GM18499 (cell line): ENCODE measurements around the gene PGM1.

Source experiments
- ATAC-seq: cut with Tn5 transposase; IDR thresholded peaks from one replicate; pipeline ENCODE4 v1.9.1; 2021; ENCODE audit warnings: moderate number of reproducible peaks; ENCODE audit not compliant: insufficient read depth, unreplicated experiment

Gene PGM1

DNA sequence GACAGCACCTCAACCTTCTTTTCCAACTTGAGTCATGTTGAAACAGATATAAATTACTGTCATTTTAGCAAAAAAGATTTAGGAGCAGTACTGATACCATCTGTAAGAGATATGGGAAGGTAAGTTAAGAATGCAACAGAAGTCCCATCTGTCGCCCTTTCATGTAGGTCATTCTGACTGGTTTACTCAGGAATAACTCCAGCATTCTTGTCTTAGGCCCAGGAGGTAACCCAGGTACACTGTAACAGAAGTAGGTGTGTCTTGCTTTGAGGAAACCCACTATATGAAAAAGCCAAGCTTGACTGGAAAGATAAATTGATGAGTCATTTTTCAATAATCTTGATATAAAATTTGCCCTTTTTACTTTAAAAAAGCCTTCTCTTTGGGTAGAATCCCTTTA is 35.4 kb downstream of the PGM1 start:
- no peak for ATAC-seq

- no peak for ATAC-seq
Observed at GRCh38 chr1:63630238-63630637, 37.0 kb downstream of the PGM1 start.

- ATAC-seq = no peak
Observed at GRCh38 chr1:63630666-63631065, 37.5 kb downstream of the PGM1 start.

GRCh38 chr1:63632110-63632509 is 38.9 kb downstream of the PGM1 start:
- ATAC-seq = no peak

GRCh38 chr1:63633281-63633680 is 40.1 kb downstream of the PGM1 start:
- no peak for ATAC-seq

- ATAC-seq = no peak
Observed at GRCh38 chr1:63634471-63634870, 41.3 kb downstream of the PGM1 start.

DNA sequence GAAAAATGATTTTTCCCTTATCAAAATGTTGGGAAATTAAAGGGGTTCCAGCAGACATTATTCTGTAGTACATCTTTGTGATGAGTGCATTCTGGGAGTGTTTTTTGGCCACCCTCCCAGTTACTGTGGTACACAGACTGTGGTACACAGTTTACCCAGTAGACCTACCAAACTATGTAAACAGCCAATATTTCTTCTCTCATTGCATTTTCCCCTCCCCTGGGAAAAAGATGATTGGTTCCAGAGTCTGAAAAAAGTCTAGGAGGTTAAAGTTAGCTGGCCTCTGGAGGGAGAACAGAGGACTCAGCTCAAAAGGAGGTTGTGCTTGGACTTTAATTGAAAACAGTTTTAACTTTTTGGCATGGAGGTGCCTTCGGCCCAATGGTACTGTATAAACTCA is 42.5 kb downstream of the PGM1 start:
- ATAC-seq = no peak

DNA sequence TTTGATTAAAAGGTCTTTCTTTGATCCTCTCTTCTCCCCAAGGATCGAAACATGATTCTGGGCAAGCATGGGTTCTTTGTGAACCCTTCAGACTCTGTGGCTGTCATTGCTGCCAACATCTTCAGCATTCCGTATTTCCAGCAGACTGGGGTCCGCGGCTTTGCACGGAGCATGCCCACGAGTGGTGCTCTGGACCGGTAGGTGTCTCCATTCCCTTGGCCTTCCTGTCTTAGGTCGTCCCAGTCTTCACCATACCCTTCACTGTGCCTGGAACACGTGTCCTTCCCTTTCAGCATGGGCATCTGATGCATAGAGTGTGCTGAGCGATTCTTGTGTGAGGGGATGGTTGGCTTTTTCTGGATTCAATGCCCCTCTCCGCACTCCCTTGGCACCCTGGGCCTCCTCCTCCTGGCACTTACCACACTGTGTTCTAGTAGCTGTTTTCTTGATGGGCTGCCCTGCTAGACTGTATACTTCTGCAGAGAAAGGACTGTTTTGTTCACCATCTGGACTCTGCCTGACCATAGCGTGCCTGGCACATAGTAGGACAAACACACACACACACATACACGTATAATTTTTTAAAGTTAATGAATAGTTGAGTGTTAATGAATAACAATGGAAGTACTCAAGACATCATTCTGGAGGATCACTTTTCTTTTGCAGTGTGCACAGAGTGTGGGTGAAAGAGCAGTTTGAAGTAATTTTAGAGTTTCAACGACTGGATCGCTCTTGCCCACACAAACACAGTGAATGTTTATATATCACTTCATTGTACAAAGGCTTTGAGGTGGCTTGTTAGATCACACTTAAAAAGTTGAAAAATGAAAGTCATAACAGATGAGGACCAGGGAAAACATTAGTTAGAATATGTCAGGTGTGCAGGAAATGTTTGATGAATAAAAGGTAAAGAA is 43.2 kb downstream of the PGM1 start:
- ATAC-seq = no peak

DNA sequence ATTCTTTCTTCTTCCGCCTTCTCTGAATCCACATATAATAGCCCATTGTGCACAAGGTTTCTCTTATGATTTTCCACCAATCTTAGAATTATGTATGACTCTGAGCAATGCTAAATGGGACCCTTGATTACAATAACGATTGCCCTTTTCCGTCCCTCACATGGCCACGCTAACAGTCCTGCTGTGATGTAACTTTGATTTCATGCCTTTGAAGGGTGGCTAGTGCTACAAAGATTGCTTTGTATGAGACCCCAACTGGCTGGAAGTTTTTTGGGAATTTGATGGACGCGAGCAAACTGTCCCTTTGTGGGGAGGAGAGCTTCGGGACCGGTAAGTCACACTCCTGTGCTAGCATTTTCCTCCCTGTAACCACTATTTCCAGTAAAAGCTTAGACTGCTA is 45.3 kb downstream of the PGM1 start:
- ATAC-seq = no peak

GRCh38 chr1:63638875-63639274 is 45.7 kb downstream of the PGM1 start:
- no peak for ATAC-seq

DNA sequence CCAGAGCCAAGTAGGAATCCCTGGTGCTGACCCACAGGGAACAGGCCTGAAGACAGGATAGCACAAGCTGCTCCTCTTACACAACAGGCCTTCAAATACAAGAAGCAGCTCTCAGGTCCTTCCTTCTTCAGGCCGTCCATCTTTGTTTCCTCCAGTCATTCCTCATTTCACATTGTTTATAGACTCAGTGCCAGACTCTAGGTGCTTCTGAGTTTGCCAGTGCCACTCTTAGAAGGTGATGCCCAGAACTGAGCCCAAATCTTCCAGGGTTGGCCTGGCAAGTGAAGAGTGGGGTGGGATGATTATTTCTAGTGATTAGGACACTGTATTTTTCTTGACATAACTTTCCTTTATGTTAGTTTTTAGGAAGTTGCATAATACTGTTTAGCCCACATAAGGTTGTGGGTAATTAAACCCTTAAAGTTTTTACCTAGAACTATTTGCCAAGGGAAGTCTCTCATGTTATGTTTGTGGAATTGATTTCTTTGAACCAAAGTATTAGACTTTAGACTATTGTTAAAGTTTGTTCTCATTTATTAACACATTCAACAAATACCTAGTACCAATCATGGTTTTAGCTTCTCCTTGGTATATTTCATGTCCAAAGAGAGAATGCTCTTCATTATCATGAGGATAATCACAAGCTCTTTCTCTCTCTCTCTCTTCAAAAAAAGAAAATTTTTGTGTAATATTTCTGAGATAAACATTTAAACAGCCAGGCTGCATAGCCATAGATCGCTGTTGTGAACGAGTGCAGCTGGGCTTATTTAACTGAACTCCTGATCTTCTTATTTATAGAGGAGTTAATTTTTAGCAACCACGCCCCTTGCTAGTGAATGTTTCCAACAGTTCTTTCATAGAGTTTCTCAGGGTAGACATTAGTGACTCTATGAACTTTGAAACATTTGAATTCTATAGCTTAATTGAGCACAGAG is 47.7 kb downstream of the PGM1 start:
- ATAC-seq = no peak

GRCh38 chr1:63641615-63642014 is 48.4 kb downstream of the PGM1 start:
- ATAC-seq = no peak

DNA sequence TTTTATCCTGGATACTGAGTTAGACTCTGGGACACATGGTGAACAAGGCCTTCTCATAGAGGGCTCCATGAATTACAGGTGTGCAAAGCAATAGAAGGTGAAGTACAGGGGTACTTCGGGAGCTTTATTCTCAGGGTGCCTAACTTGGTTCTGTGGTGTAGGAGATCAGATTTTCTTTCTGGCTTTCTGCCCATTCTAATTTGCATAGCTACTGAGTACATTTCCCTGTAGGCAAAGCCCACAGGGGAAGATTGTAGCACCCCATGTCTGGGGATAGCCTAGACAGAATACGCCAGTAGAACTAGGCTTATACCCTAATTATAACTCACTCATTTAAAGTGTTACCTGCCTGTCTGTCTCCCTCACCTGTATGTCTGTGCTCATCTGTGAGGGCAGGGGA is 49.7 kb downstream of the PGM1 start:
- ATAC-seq = no peak

- ATAC-seq = no peak
Observed at GRCh38 chr1:63643517-63643916, 50.3 kb downstream of the PGM1 start.

DNA sequence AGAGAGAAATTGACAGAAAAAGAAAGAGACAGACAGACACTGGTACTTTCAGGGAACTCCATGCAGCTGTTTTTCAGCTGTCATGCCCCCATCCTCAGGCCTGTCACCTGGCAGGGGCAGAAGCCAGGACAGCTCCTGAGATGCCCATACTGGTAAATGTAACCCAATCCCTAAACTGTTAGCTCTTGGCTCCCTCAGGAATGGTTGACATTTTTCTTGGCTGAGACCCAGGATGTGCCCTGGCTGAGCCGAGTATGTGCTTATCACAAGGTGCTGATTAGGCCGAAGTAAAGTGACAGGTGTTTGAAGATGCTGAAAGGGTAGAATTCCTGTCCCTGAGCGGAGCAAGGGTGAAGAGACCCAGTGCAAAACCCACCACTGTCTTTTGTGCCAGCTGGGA is 50.7 kb downstream of the PGM1 start:
- no peak for ATAC-seq

- no peak for ATAC-seq
Observed at GRCh38 chr1:63645317-63645716, 52.1 kb downstream of the PGM1 start.

GRCh38 chr1:63648689-63649088 is 55.5 kb downstream of the PGM1 start:
- no peak for ATAC-seq

DNA sequence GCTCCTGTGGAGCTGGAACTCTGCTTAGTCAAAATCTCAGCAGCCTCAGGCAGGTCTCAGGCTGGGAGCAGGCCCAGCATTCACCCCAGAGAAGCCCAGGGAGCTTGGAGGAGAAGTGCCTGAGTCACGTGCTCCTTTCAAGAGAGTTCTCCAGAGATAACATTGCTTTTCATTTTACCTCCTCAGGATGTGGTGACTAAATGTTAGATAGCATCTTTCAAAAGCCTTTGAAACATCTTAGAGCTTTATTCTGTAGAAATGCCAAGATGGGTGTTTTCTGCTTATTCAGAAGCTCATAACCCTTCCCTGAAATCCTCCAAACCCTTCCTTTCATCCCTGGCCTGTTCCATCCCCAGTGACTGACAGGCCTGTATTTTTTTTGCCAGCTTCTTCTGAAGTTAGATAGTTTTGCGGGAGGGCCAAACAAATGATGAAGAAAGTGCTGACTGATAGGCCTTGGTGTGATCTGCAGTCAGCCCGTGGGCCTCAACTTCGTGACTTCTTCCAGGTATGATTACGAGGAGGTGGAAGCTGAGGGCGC is 58.0 kb downstream of the PGM1 start:
- no peak for ATAC-seq

GRCh38 chr1:63653976-63654375 is 60.8 kb downstream of the PGM1 start:
- ATAC-seq = no peak

DNA sequence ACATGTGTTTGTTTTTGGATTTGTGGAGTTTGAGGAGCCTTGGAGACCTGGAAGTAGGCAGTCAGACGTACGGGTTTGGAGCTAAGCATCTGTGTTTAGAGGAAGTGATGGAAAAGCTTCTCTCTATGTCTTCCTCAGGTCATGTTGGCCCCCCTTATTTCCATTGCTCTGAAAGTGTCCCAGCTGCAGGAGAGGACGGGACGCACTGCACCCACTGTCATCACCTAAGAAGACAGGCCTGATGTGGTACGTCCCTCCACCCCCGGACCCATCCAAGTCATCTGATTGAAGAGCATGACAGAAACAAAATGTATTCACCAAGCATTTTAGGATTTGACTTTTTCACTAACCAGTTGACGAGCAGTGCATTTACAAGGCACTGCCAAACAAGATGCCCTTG is 66.2 kb downstream of the PGM1 start:
- ATAC-seq = no peak
